WTC11 (cell line): ENCODE data around the gene KIF22. TPM values are rescaled to one million over a fixed set of nuclear protein-coding genes. Genes with fewer than 3 reads are reported as not detected.

Source experiments
- ATAC-seq: fragments of 200-7000 bp; cut with Tn5 transposase; 2 replicates; pipeline ENCODE4 v1.10.0; 2021; ENCODE audit warnings: mild to moderate bottlenecking, moderate library complexity
- CTCF ChIA-PET: fragments of 300-600 bp; sonication (Branson Sonifier 250); formaldehyde crosslinking; loops from one replicate; lab custom pipeline; 2021; ENCODE audit warnings: antibody characterized with exemption; lab: Charles Lee
- POLR2A ChIA-PET: fragments of 350-600 bp; sonication (Branson Sonifier 250); formaldehyde crosslinking; loops from one replicate; lab custom pipeline; 2021; ENCODE audit warnings: antibody characterized with exemption; lab: Charles Lee
- DNase-seq: peaks from one replicate; pipeline ENCODE4 v3.0.0; 2021; ENCODE audit warnings: low spot score
- H3K27ac Mint-ChIP-seq: 2 replicates; pipeline ENCODE4 v1.8.0; 2021; ENCODE audit warnings: mixed read lengths
- H3K27me3 Mint-ChIP-seq: 2 replicates; pipeline ENCODE4 v1.8.0; 2021; ENCODE audit warnings: low read depth, mild to moderate bottlenecking, moderate library complexity, mixed read lengths
- H3K36me3 Mint-ChIP-seq: 2 replicates; pipeline ENCODE4 v1.8.0; 2021; ENCODE audit warnings: mixed read lengths
- H3K4me1 Mint-ChIP-seq: 2 replicates; pipeline ENCODE4 v1.8.0; 2022; ENCODE audit warnings: mixed read lengths
- H3K4me3 Mint-ChIP-seq: 2 replicates; pipeline ENCODE4 v1.8.0; 2021; ENCODE audit warnings: mild to moderate bottlenecking, moderate library complexity, mixed read lengths
- H3K9me3 Mint-ChIP-seq: 2 replicates; pipeline ENCODE4 v1.8.0; 2021; ENCODE audit warnings: mixed read lengths
- ATF6 ChIP-seq: sonication (generic); formaldehyde crosslinking; IDR thresholded peaks from 2 replicates; pipeline ENCODE4 v1.8.1; 2023; ENCODE audit warnings: mild to moderate bottlenecking, missing genetic modification reagents
- CREM ChIP-seq: sonication (generic); formaldehyde crosslinking; IDR thresholded peaks from 2 replicates; pipeline ENCODE4 v1.8.1; 2022; ENCODE audit warnings: mild to moderate bottlenecking, missing genetic modification reagents, moderate library complexity
- ELF4 ChIP-seq: sonication (generic); formaldehyde crosslinking; IDR thresholded peaks from 2 replicates; pipeline ENCODE4 v1.8.1; 2022; ENCODE audit warnings: low read depth, mild to moderate bottlenecking, moderate library complexity, missing genetic modification reagents
- ETV6 ChIP-seq: sonication (generic); formaldehyde crosslinking; IDR thresholded peaks from 2 replicates; pipeline ENCODE4 v1.8.1; 2022; ENCODE audit warnings: mild to moderate bottlenecking, missing genetic modification reagents
- FOXK1 ChIP-seq: sonication (generic); formaldehyde crosslinking; IDR thresholded peaks from 2 replicates; pipeline ENCODE4 v1.8.0; 2022; ENCODE audit warnings: mild to moderate bottlenecking, moderate library complexity, missing genetic modification reagents
- FOXP1 ChIP-seq: sonication (generic); formaldehyde crosslinking; IDR thresholded peaks from 2 replicates; pipeline ENCODE4 v1.8.0; 2022; ENCODE audit warnings: missing genetic modification reagents, mild to moderate bottlenecking, moderate library complexity, borderline replicate concordance
- GRHL2 ChIP-seq: fragments of 250-450 bp; sonication (Bioruptor Pico); IDR thresholded peaks from 2 replicates; pipeline ENCODE4 v1.8.0; 2022; ENCODE audit warnings: mild to moderate bottlenecking, moderate library complexity; ENCODE audit not compliant: insufficient replicate concordance, severe bottlenecking
- GTF2I ChIP-seq: fragments of 250-450 bp; sonication (Bioruptor Pico); conservative IDR thresholded peaks from 2 replicates; pipeline ENCODE4 v1.4.0; 2021; ENCODE audit warnings: mild to moderate bottlenecking
- JAZF1 ChIP-seq: fragments of 250-450 bp; sonication (Bioruptor Pico); IDR thresholded peaks from 2 replicates; pipeline ENCODE4 v1.9.0; 2021; ENCODE audit warnings: moderate library complexity, mild to moderate bottlenecking, inconsistent platforms
- NFE2L1 ChIP-seq: sonication (generic); formaldehyde crosslinking; IDR thresholded peaks from 2 replicates; pipeline ENCODE4 v1.8.1; 2023; ENCODE audit warnings: missing genetic modification reagents
- NR3C1 ChIP-seq: sonication (generic); formaldehyde crosslinking; conservative IDR thresholded peaks from 2 replicates; pipeline ENCODE4 v1.8.1; 2023; ENCODE audit warnings: low read depth, mild to moderate bottlenecking, missing genetic modification reagents
- TEAD4 ChIP-seq: sonication (generic); formaldehyde crosslinking; IDR thresholded peaks from 2 replicates; pipeline ENCODE4 v1.8.0; 2022; ENCODE audit warnings: mild to moderate bottlenecking, missing genetic modification reagents
- ZBTB21 ChIP-seq: sonication (generic); formaldehyde crosslinking; IDR thresholded peaks from 2 replicates; pipeline ENCODE4 v1.8.1; 2023; ENCODE audit warnings: mild to moderate bottlenecking, missing genetic modification reagents, borderline replicate concordance
- ZNF121 ChIP-seq: sonication (generic); formaldehyde crosslinking; IDR thresholded peaks from 2 replicates; pipeline ENCODE4 v1.8.0; 2023; ENCODE audit warnings: missing genetic modification reagents
- ZNF219 ChIP-seq: sonication (generic); formaldehyde crosslinking; IDR thresholded peaks from 2 replicates; pipeline ENCODE4 v1.8.0; 2023; ENCODE audit warnings: missing genetic modification reagents, mild to moderate bottlenecking, borderline replicate concordance
- ZNF671 ChIP-seq: fragments of 250-450 bp; sonication (Bioruptor Pico); IDR thresholded peaks from 2 replicates; pipeline ENCODE4 v1.8.0; 2021; ENCODE audit warnings: mild to moderate bottlenecking
- total RNA-seq: library from RNA; stranded (reverse); gene quantifications from 3 replicates; pipeline ENCODE4 v1.2.3, GENCODE V29; 2021
- TF ChIP-seq, protein P1 (sequence below): sonication (generic); formaldehyde crosslinking; IDR thresholded peaks from 2 replicates; pipeline ENCODE4 v1.8.0; 2023; ENCODE audit warnings: missing genetic modification reagents
- TF ChIP-seq, protein P2 (sequence below): sonication (generic); formaldehyde crosslinking; IDR thresholded peaks from 2 replicates; pipeline ENCODE4 v1.8.1; 2023; ENCODE audit warnings: mild to moderate bottlenecking, missing genetic modification reagents, moderate library complexity
- TF ChIP-seq, protein P3 (sequence below): sonication (generic); formaldehyde crosslinking; IDR thresholded peaks from 2 replicates; pipeline ENCODE4 v1.8.1; 2022; ENCODE audit warnings: low read depth, missing genetic modification reagents, borderline replicate concordance

Gene KIF22
- total RNA-seq, 1 experiment from 2014 or later: 182 TPM

DNA sequence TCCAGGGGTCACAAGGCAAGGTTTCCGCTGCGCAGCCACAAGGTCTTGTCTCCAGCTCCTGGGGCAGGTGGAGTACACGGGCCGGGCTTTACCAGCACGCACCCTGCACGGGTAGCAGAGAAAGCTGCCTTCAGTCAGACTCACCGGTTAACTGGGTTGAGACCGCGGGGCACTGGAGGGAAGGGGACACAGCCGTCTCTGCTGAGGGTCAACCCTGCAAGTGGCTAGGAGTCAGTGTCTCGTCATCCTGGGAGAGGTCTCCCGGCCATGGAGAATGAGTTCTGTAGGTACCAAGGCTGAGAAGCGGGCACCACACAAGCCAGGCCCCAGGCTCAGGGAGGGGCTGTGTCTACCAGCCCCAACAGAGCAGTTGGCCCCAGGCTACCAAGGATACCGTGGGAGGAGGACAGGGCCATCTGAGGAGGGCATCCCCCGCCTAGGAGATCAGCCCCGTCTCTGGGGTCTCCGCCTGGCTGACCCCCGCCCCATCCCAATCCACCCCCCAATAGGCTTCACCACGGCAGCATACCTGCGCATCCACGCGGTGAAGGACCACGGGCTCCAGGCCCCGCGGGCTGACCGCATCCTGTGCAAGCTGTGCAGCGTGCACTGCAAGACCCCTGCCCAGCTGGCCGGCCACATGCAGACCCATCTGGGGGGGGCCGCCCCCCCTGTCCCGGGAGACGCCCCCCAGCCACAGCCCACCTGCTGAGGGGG, 18.6 kb downstream of the KIF22 start:
- peaks cover 10% of the 10 kb centered on the region for H3K36me3 Mint-ChIP-seq
- H3K4me3 Mint-ChIP-seq: peak overlapping the region; percentile 88
- H3K4me1 Mint-ChIP-seq: peaks cover 50% of the 10 kb centered on the region
- ATAC-seq (no peak), DNase-seq (no peak)
- no peaks in the 10 kb centered on the region for H3K27me3 Mint-ChIP-seq
- TF ChIP-seq GRHL2 (CRISPR knock-in tag): no peak
- TF ChIP-seq FOXP1 (CRISPR knock-in tag): no peak
- no peak for TF ChIP-seq JAZF1 (CRISPR knock-in tag)
- no peak for TF ChIP-seq NFE2L1 (CRISPR knock-in tag)
- TF ChIP-seq, protein P1, sequence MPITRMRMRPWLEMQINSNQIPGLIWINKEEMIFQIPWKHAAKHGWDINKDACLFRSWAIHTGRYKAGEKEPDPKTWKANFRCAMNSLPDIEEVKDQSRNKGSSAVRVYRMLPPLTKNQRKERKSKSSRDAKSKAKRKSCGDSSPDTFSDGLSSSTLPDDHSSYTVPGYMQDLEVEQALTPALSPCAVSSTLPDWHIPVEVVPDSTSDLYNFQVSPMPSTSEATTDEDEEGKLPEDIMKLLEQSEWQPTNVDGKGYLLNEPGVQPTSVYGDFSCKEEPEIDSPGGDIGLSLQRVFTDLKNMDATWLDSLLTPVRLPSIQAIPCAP (CRISPR knock-in tag): no peak
- TF ChIP-seq ZNF121 (CRISPR knock-in tag): no peak
- no peak for TF ChIP-seq NR3C1 (CRISPR knock-in tag)
- TF ChIP-seq, protein P2, sequence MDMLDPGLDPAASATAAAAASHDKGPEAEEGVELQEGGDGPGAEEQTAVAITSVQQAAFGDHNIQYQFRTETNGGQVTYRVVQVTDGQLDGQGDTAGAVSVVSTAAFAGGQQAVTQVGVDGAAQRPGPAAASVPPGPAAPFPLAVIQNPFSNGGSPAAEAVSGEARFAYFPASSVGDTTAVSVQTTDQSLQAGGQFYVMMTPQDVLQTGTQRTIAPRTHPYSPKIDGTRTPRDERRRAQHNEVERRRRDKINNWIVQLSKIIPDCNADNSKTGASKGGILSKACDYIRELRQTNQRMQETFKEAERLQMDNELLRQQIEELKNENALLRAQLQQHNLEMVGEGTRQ (CRISPR knock-in tag): no peak
- no peak for TF ChIP-seq TEAD4 (CRISPR knock-in tag)
- no peak for TF ChIP-seq FOXK1 (CRISPR knock-in tag)
- no peak for TF ChIP-seq ELF4 (CRISPR knock-in tag)
- no peak for TF ChIP-seq ZNF219 (CRISPR knock-in tag)
- no peak for TF ChIP-seq ATF6 (CRISPR knock-in tag)
- no peak for TF ChIP-seq ZNF671 (CRISPR knock-in tag)
- H3K27ac Mint-ChIP-seq: peak overlapping the region; percentile 27; the same call in 1 of the 2 replicates
- CTCF ChIA-PET: interaction anchor here (0.7 to 3.3 kb wide), 5 partner anchors 19 to 223 kb away, joined by 4 to 32 read pairs (median 16); partner anchors contain the start of genes ASPHD1, KIF22, SEZ6L2 and TLCD3B
- no peaks in the 10 kb centered on the region for H3K9me3 Mint-ChIP-seq
- POLR2A ChIA-PET: interaction anchor here (0.6 to 1.9 kb wide), 3 partner anchors 110 to 239 kb away, joined by 3 to 8 read pairs (median 6); no protein-coding TSS in a partner anchor

- ChIA-PET POLR2A (interaction anchor here (0.8 to 1.5 kb wide), 2 partner anchors 89 to 200 kb away, joined by 3 to 8 read pairs; partner anchors contain the start of gene SEZ6L2), CTCF (interaction anchor here (0.7 to 4.8 kb wide), 7 partner anchors 11 to 222 kb away, joined by 3 to 18 read pairs (median 6); partner anchors contain the start of genes ASPHD1, MVP, SEZ6L2 and TLCD3B)
- Mint-ChIP-seq H3K36me3 (peaks cover 10% of the 10 kb centered on the region), H3K27me3 (no peaks in the 10 kb centered on the region)
- TF ChIP-seq, protein P3, sequence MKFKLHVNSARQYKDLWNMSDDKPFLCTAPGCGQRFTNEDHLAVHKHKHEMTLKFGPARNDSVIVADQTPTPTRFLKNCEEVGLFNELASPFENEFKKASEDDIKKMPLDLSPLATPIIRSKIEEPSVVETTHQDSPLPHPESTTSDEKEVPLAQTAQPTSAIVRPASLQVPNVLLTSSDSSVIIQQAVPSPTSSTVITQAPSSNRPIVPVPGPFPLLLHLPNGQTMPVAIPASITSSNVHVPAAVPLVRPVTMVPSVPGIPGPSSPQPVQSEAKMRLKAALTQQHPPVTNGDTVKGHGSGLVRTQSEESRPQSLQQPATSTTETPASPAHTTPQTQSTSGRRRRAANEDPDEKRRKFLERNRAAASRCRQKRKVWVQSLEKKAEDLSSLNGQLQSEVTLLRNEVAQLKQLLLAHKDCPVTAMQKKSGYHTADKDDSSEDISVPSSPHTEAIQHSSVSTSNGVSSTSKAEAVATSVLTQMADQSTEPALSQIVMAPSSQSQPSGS (CRISPR knock-in tag): no peak
- TF ChIP-seq GTF2I (CRISPR knock-in tag) (no peak), ETV6 (0 out of 2 replicates have a peak, but pooled peaks have one; percentile 8), CREM (CRISPR knock-in tag) (no peak), ZBTB21 (no peak), ZNF121 (CRISPR knock-in tag) (no peak)
- TF ChIP-seq, all 79 proteins: peak for 1
- ATAC-seq: no peak
- DNase-seq: no peak
- Mint-ChIP-seq H3K4me1 (peaks cover 53% of the 10 kb centered on the region), H3K4me3 (peak overlapping the region; percentile 94), H3K27ac (peak overlapping the region; percentile 95), H3K9me3 (no peaks in the 10 kb centered on the region)
Measured at GRCh38 chr16:29809850-29810698, 19.5 kb downstream of the KIF22 start.
